ENCODE measurements around the gene GOLGA1.
A peak's percentile ranks its signal among the peaks of the same experiment; 100 is the strongest.

The GOLGA1 gene

DNA sequence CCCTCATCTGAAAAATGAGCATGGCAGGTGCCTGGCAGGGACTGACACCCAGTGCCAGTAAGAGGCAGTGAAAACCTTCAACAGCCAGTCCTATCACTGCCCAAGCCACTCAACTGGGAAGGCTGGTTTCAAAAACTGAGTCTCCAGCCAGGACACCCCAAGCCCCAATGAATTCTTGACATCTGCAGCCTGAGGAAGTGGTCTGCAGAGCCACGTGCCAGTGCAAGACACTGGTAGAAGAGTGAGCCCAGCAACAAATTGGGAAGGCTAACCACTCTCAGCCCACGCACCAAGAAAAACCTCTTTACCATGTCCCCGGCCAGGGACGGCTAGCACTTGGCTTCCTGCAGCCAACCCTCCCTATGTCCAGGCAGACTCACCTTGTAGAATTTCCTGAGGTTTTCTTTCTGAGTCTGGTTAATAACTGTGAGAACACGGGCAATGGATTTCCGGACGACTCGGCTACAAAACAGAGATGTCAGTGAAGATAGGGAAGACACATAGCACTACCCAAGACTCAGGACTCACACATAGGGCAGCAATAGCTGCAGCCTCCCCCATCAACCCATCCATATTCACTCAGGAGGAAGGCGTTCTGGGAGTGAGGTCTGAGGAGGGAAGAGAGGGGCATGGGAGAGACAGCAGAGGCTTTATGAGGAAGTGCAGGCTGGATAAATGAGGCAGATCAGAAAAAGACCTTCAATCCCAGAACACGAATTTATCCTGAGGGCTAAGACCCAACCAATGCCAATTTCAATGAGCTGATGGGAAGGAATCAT lies 80.9 kb downstream of the GOLGA1 start:
- TF ChIP-seq, protein P1, sequence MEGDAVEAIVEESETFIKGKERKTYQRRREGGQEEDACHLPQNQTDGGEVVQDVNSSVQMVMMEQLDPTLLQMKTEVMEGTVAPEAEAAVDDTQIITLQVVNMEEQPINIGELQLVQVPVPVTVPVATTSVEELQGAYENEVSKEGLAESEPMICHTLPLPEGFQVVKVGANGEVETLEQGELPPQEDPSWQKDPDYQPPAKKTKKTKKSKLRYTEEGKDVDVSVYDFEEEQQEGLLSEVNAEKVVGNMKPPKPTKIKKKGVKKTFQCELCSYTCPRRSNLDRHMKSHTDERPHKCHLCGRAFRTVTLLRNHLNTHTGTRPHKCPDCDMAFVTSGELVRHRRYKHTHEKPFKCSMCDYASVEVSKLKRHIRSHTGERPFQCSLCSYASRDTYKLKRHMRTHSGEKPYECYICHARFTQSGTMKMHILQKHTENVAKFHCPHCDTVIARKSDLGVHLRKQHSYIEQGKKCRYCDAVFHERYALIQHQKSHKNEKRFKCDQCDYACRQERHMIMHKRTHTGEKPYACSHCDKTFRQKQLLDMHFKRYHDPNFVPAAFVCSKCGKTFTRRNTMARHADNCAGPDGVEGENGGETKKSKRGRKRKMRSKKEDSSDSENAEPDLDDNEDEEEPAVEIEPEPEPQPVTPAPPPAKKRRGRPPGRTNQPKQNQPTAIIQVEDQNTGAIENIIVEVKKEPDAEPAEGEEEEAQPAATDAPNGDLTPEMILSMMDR (IDR thresholded peaks at IDR 0.05; ENCODE audit: low read depth, low read length, missing control alignments), result no peak
- H3K4me3 ChIP-seq (ENCODE audit: low read depth, low read length), result peak overlapping the region; percentile 73
- no peak for DNase-seq (ENCODE audit: low read depth)

DNA sequence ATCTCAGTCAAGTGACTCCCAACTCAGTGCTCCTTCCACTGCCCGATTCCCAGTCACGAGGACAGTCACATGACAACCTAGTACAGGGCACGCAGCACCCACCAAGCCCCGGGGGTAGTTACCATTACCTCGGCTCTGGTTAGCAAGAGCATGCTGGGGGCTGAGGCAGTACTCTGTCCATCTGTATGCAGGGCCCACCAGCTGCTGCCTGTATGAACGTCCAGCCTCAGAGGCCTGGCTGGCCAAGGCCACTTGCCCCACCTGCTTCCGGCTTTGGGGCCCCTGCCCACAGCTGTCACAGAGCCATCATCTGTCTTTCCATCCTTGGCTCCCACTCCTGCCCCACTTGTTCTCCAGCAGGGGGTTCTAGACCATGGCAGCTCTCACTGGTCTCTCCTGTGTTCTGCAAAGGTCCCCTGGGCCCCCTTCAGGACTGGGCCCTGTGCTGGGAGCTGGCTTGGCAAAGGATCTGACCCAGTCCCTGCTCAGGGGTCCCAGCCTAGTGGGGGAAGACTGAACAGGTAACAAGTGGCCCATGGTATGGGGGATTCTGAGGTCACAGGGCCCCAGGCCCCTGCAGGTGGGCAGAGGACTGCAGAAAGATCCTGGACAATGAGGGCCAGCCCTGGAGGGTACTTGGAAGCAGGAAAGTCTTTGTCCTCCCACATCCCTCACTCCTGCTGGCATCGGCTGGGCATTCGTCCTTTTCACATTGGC lies 82.4 kb downstream of the GOLGA1 start:
- DNase-seq (ENCODE audit: low read depth), result no peak
- TF ChIP-seq, protein P1 (IDR thresholded peaks at IDR 0.05; ENCODE audit: low read depth, low read length, missing control alignments), result peak; percentile 18
- H3K4me3 ChIP-seq (ENCODE audit: low read depth, low read length), result no peak overlapping the region

DNA sequence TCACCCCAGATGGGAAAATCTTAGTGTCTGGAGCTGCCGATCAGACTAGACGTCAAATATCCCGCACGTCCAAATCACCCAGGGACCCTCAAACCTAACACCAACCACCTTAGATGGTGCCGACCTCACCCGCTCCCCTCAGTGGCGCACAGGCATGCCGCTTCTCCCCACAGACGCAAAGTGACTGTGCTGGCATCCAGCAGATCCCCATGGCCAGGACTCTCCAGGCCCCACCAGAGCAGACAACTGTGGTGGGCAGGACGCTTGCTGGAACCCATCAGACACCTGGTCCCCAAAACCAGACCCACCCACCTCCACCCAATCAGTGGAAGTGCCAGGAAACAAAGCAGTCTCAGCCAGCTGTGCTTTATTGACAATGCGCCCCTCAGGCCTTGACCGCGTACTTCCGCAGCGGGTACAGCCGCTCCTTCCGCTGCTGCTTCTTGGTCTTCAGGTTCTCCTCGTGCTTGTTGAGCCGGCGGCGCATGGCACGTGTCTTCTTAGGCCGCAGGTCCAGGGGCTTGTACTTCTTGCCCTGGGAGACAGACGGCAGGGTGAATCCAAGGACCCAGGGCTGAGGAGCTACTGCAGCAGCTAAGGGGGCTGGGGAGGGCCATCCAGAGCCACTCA lies 83.2 kb downstream of the GOLGA1 start:
- TF ChIP-seq, protein P1 (IDR thresholded peaks at IDR 0.05; ENCODE audit: low read depth, low read length, missing control alignments), result no peak
- no peak for DNase-seq (ENCODE audit: low read depth)
- H3K4me3 ChIP-seq (ENCODE audit: low read depth, low read length), result no peak overlapping the region

DNA sequence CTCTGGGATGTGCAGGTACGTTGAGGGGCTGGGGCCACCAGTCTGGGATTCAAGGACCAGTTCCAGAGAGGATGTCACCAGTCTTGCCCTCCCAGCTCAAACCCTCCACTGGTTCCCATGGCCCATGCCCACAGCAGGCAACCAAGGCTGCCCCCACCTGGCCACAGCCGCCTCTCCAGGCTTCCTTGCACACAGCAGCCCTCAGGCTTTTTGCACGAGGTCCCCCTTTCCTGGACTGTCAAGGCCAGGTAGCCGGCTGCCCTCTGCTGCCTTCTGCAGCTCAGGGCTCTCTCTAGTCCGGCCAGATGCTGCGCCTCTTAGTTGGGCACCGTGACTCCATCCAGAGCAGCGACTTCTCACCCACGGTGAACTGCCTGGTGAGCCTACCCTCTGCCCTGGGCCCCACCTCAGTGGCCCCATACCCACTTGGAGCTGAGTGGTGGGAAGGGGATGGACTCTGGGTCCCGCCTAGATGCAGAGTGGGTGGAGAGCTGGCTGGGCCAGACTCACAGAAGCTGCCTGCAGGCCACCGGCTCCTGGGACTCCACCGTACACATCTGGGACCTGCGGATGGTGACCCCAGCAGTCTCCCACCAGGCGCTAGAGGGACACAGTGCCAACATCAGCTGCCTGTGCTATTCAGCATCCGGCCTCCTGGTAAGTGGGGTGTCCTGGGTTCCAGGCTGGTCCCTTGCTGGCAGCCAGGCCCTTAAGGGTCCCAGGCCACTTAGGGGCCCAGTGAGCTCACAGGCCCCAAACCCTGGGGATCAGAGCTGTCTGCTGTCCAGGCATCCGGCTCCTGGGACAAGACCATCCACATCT lies 84.7 kb downstream of the GOLGA1 start:
- no peak for DNase-seq (ENCODE audit: low read depth)
- TF ChIP-seq, protein P1 (IDR thresholded peaks at IDR 0.05; ENCODE audit: low read depth, low read length, missing control alignments), result peak; percentile 35
- no peak overlapping the region for H3K4me3 ChIP-seq (ENCODE audit: low read depth, low read length)

DNA sequence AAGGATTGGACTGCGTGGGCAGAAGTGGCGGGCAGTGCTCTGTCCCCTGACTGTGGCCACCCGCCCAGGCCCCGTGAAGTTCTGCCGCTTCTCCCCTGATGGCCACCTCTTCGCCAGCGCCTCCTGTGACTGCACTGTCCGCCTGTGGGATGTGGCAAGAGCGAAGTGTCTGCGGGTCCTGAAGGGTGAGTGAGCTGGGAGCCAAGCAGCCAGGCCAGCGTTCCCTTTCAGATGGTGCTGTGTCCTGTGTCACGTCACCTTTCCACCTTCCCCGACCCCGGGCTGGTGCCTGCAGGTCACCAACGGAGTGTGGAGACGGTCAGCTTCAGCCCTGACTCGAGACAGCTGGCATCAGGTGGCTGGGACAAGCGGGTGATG lies 85.3 kb downstream of the GOLGA1 start:
- TF ChIP-seq, protein P1 (IDR thresholded peaks at IDR 0.05; ENCODE audit: low read depth, low read length, missing control alignments), result no peak
- no peak overlapping the region for H3K4me3 ChIP-seq (ENCODE audit: low read depth, low read length)
- no peak for DNase-seq (ENCODE audit: low read depth)

DNA sequence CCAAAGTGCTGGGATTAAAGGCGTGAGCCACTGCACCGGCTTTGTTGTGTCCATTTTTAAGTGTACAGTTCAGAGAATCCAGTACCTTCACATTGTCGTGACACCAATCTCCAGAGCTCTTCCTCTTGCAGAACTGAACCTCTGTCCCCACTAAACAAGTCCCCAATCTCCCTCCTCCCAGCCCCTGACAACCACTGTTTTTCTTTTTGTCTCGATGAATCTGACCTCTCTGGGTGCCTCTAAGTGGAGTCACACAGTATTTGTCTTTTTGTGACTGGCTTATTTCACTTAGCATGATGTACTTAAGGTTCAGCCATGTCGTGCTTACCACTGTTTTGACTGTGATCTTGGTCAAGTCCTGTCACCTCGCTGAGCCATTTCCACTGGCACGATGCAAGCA lies 86.1 kb downstream of the GOLGA1 start:
- no peak for DNase-seq (ENCODE audit: low read depth)
- TF ChIP-seq, protein P1 (IDR thresholded peaks at IDR 0.05; ENCODE audit: low read depth, low read length, missing control alignments), result no peak
- H3K4me3 ChIP-seq (ENCODE audit: low read depth, low read length), result no peak overlapping the region

Data from GM12864 (cell line).